ENCODE measurements around the gene FRK.

DNA sequence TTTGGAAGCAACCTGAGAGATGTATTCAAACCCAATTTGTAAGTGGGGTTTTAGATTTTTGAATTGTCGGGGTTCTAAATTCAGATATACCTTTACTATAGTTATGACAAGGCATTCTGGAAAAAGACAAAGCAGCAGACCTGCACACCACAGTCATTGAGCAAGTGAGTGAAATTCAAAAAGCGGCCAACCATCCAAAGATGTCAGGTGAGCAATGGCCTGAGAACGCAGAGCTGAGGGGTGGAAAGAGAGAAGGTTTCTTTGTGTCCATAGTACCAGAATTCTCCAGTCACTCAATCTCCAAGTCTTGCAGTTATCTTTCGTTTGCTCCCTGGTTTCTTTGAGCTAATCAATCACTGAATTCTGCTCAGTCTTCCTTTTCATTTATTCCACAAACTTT lies 1.8 kb upstream of the FRK start:
- no peak for TF ChIP-seq TAF1 (IDR thresholded peaks at IDR 0.05; ENCODE audit: low read depth, low read length)
- TF ChIP-seq POLR2A (IDR thresholded peaks at IDR 0.05; ENCODE audit: low read depth, low read length), result no peak
- no peak for TF ChIP-seq PAX5 (IDR thresholded peaks at IDR 0.05; ENCODE audit: insufficient read depth, low read length, severe bottlenecking)
- TF ChIP-seq POLR2AphosphoS5 (IDR thresholded peaks at IDR 0.05; ENCODE audit: low read depth, low read length), result no peak
- no peak for TF ChIP-seq POU2F2 (IDR thresholded peaks at IDR 0.05; ENCODE audit: low read depth, low read length)
- no peak for TF ChIP-seq SPI1 (IDR thresholded peaks at IDR 0.05; ENCODE audit: low read depth, low read length)

Data from GM12891 (cell line).